Epithelial cell of esophagus (primary cell): ENCODE data around the gene DERA.
"Not testable (repeated sequence)": the region's sequence is repeated elsewhere in the genome, so short reads cannot be mapped to it uniquely, and the experiment has no call there.

Experiments used
- DNase-seq: peaks from one replicate; pipeline ENCODE4 v3.0.0; 2010; ENCODE audit warnings: low read depth
- H3K4me3 ChIP-seq: 2 replicates; pipeline ENCODE4 v1.5.1; 2011; ENCODE audit warnings: mild to moderate bottlenecking, low read length, control low read depth
- CTCF ChIP-seq: IDR thresholded peaks from 2 replicates; pipeline ENCODE4 v1.5.1; 2011; ENCODE audit warnings: low read depth, mild to moderate bottlenecking, low read length, control low read depth, inconsistent platforms; ENCODE audit not compliant: insufficient read depth; ENCODE audit errors: missing control alignments

DERA gene

GRCh38 chr12:16008421-16008824 lies 97.3 kb downstream of the DERA start:
- no peak for TF ChIP-seq CTCF
- no peak overlapping the region for H3K4me3 ChIP-seq
- DNase-seq: no peak

- no peak overlapping the region for H3K4me3 ChIP-seq
- no peak for TF ChIP-seq CTCF
- no peak for DNase-seq
Observed at GRCh38 chr12:16012117-16012516, 101.0 kb downstream of the DERA start.

GRCh38 chr12:16013722-16014121 lies 102.6 kb downstream of the DERA start:
- not testable (repeated sequence) for DNase-seq, H3K4me3 ChIP-seq

- not testable (repeated sequence) for H3K4me3 ChIP-seq, DNase-seq
Observed at GRCh38 chr12:16014394-16014793, 103.3 kb downstream of the DERA start.

- H3K4me3 ChIP-seq: no peak overlapping the region
- TF ChIP-seq CTCF: no peak
- DNase-seq: no peak
Observed at GRCh38 chr12:16016748-16017147, 105.6 kb downstream of the DERA start.

- TF ChIP-seq CTCF: no peak
- no peak for DNase-seq
- H3K4me3 ChIP-seq: no peak overlapping the region
Observed at GRCh38 chr12:16018306-16018705, 107.2 kb downstream of the DERA start.

- no peak for TF ChIP-seq CTCF
- no peak for DNase-seq
- H3K4me3 ChIP-seq: no peak overlapping the region
Observed at GRCh38 chr12:16019136-16019535, 108.0 kb downstream of the DERA start.

- no peak for DNase-seq
- no peak for TF ChIP-seq CTCF
- no peak overlapping the region for H3K4me3 ChIP-seq
Observed at GRCh38 chr12:16020031-16020430, 108.9 kb downstream of the DERA start.
